HepG2 (cell line): Measurements from ENCODE around the gene CA10. TPM values are rescaled to one million over a fixed set of nuclear protein-coding genes. Genes with fewer than 3 reads are reported as not detected.

Experiments used
- ATAC-seq: fragments of 200-7000 bp; cut with Tn5 transposase; 3 replicates; pipeline ENCODE4 v1.9.1; 2020; ENCODE audit warnings: mild to moderate bottlenecking, moderate library complexity
- BruUV-seq: library from RNA; stranded (reverse); fragments of 400-500 nt; replicated peaks from 2 replicates; lab custom pipeline; 2021; lab: Mats Ljungman, UMichigan
- CTCF ChIA-PET: fragments of 300-600 bp; formaldehyde crosslinking; extraction: SDS; loops from one replicate; lab custom pipeline; 2021; ENCODE audit warnings: low total read pairs, inconsistent platforms, low intra/inter-chr PET ratio; lab: Yijun Ruan, JAX
- POLR2A ChIA-PET: fragments of 350-600 bp; sonication (Branson Sonifier 250); formaldehyde crosslinking; loops from one replicate; lab custom pipeline; 2020; ENCODE audit warnings: antibody characterized with exemption, inconsistent platforms; lab: Yijun Ruan, JAX
- DNase-seq: peaks from one replicate; pipeline ENCODE4 v3.0.0-alpha.2; 2015; ENCODE audit warnings: low spot score
- FAIRE-seq: peaks from 3 replicates; lab custom pipeline; 2011; peaks lifted over from hg19 to GRCh38; lab: Jason Lieb, UNC
- H2AFZ ChIP-seq: one replicate; pipeline ENCODE4 v1.6.1; 2011; ENCODE audit warnings: low read length, inconsistent platforms
- H3K27ac ChIP-seq: fragments of 300-600 bp; 3 replicates; pipeline ENCODE4 v1.8.0; 2011; ENCODE audit warnings: mixed run types, mild to moderate bottlenecking, mixed read lengths, low read length, inconsistent platforms; ENCODE audit not compliant: insufficient read depth; ENCODE audit errors: extremely low read length
- H3K27me3 ChIP-seq, 2 experiments: fragments of 200-600 bp in 1 of 2; 2 replicates in 1 of 2; 3 replicates in 1 of 2; pipeline versions ENCODE4 v1.6.0 to v1.8.0; 2011; ENCODE audit warnings: low read length in 2 of 2, mild to moderate bottlenecking in 2 of 2, moderate library complexity in 2 of 2, inconsistent platforms in 1 of 2; ENCODE audit not compliant: insufficient read depth in 2 of 2, control insufficient read depth in 1 of 2
- H3K36me3 ChIP-seq, 2 experiments: fragments of 200-600 bp in 1 of 2; replicated peaks in 1 of 2; 2 replicates in 1 of 2; 3 replicates in 1 of 2; pipeline versions ENCODE4 v1.5.1 to v1.8.0; 2011; ENCODE audit warnings: low read length in 2 of 2, inconsistent platforms in 1 of 2; ENCODE audit not compliant: insufficient read depth in 2 of 2, control insufficient read depth in 1 of 2
- H3K4me1 ChIP-seq: 2 replicates; pipeline ENCODE4 v1.5.1; 2012; ENCODE audit warnings: low read length, inconsistent platforms; ENCODE audit not compliant: insufficient read depth
- H3K4me2 ChIP-seq: 2 replicates; pipeline ENCODE4 v1.6.0; 2011; ENCODE audit warnings: low read depth, low read length, inconsistent platforms
- H3K4me3 ChIP-seq, 3 experiments: fragments of 200-600 bp in 1 of 3; sonication (generic), shearing (Covaris generic) in 1 of 3; replicated peaks in 1 of 3; 2 replicates each; pipeline ENCODE4 v1.5.1; 2011 to 2016; ENCODE audit warnings: low read length in 3 of 3, inconsistent platforms in 2 of 3, low read depth in 2 of 3, mild to moderate bottlenecking in 2 of 3, control low read depth in 1 of 3, mixed read lengths in 1 of 3; ENCODE audit not compliant: insufficient read depth in 1 of 3
- H3K79me2 ChIP-seq: one replicate; pipeline ENCODE4 v1.6.1; 2011; ENCODE audit warnings: low read length, inconsistent platforms; ENCODE audit not compliant: insufficient read depth
- H3K9ac ChIP-seq: 2 replicates; pipeline ENCODE4 v1.6.0; 2011; ENCODE audit warnings: mild to moderate bottlenecking, low read depth, low read length, inconsistent platforms; ENCODE audit not compliant: insufficient read depth
- H3K9me3 ChIP-seq: 2 replicates; pipeline ENCODE4 v1.5.1; 2012; ENCODE audit warnings: mild to moderate bottlenecking, low read length
- H4K20me1 ChIP-seq: 2 replicates; pipeline ENCODE4 v1.6.0; 2011; ENCODE audit warnings: inconsistent platforms, mild to moderate bottlenecking, low read length, moderate library complexity; ENCODE audit not compliant: insufficient read depth
- ATF7 ChIP-seq, 2 experiments: fragments of 450-650 bp in 1 of 2; sonication (generic) in 1 of 2; formaldehyde crosslinking in 1 of 2; IDR thresholded peaks; 2 replicates each; pipeline versions ENCODE4 v1.4.0 to v1.6.1; 2016 to 2020; ENCODE audit warnings: antibody characterized with exemption in 1 of 2, mild to moderate bottlenecking in 1 of 2, missing genetic modification reagents in 1 of 2
- ELF4 ChIP-seq: sonication (generic); formaldehyde crosslinking; IDR thresholded peaks from 2 replicates; pipeline ENCODE4 v1.5.0; 2020; ENCODE audit warnings: missing genetic modification reagents, mild to moderate bottlenecking, moderate library complexity, borderline replicate concordance
- GATAD2A ChIP-seq: IDR thresholded peaks from 2 replicates; pipeline ENCODE4 v1.6.1; 2016
- PCBP2 ChIP-seq: fragments of 200-400 bp; formaldehyde crosslinking; optimal IDR thresholded peaks from 2 replicates; pipeline ENCODE3; 2018; ENCODE audit warnings: low read length, low read depth; ENCODE audit not compliant: poor library complexity, severe bottlenecking
- RFXAP ChIP-seq: sonication (generic); formaldehyde crosslinking; IDR thresholded peaks from 2 replicates; pipeline ENCODE4 v1.4.0; 2020; ENCODE audit warnings: missing genetic modification reagents, borderline replicate concordance
- SIX4 ChIP-seq: sonication (generic); formaldehyde crosslinking; IDR thresholded peaks from 2 replicates; pipeline ENCODE4 v1.4.0; 2020; ENCODE audit warnings: missing genetic modification reagents
- SMAD1 ChIP-seq: sonication (generic); formaldehyde crosslinking; IDR thresholded peaks from 2 replicates; pipeline ENCODE4 v1.4.0; 2020; ENCODE audit warnings: missing genetic modification reagents, low read depth, mild to moderate bottlenecking, borderline replicate concordance
- TAF15 ChIP-seq: fragments of 200-400 bp; formaldehyde crosslinking; IDR thresholded peaks from one replicate; pipeline ENCODE4 v1.6.1; 2018; ENCODE audit warnings: mild to moderate bottlenecking, low read depth, low read length; ENCODE audit not compliant: poor library complexity, severe bottlenecking
- ZKSCAN1 ChIP-seq: fragments of 150-350 bp; IDR thresholded peaks from 2 replicates; pipeline ENCODE4 v1.6.1; 2014; ENCODE audit warnings: low read length
- ZMAT3 ChIP-seq: sonication (generic); formaldehyde crosslinking; conservative IDR thresholded peaks from 2 replicates; pipeline ENCODE4 v1.7.0; 2021; ENCODE audit warnings: missing genetic modification reagents
- ZNF296 ChIP-seq: sonication (generic); formaldehyde crosslinking; conservative IDR thresholded peaks from 2 replicates; pipeline ENCODE4 v1.5.0; 2020; ENCODE audit warnings: mild to moderate bottlenecking, missing genetic modification reagents
- ZNF564 ChIP-seq: sonication (generic); formaldehyde crosslinking; IDR thresholded peaks from 2 replicates; pipeline ENCODE4 v1.8.1; 2023; ENCODE audit warnings: mild to moderate bottlenecking, missing genetic modification reagents
- ZNF674 ChIP-seq: sonication (generic); formaldehyde crosslinking; IDR thresholded peaks from 2 replicates; pipeline ENCODE4 v1.5.0; 2020; ENCODE audit warnings: low read depth, mild to moderate bottlenecking, missing genetic modification reagents
- ZNF879 ChIP-seq: sonication (generic); formaldehyde crosslinking; IDR thresholded peaks from 2 replicates; pipeline ENCODE4 v1.8.1; 2023; ENCODE audit warnings: missing genetic modification reagents
- WGBS: methylation state at CpG from one replicate; pipeline ENCODE4 v1.1.6; 2017; ENCODE audit warnings: low lambda C conversion rate; 5-methylcytosine and 5-hydroxymethylcytosine counted together
- in situ Hi-C: cut with HindIII; loops from 2 replicates; pipeline ENCODE4 v1.10.0; 2017; ENCODE audit warnings: low pct_unique_long_range_greater_than_20kb; ENCODE audit not compliant: extremely low pct_ligation_motif_present
- intact Hi-C: fragments of 100-400 bp; cut with micrococcal nuclease; formaldehyde crosslinking; loops from one replicate; pipeline ENCODE4 v1.10.0; 2022; ENCODE audit not compliant: unreplicated experiment
- polyA plus RNA-seq, 8 experiments: library from polyadenylated mRNA; depleted of rRNA in 3 of 8; stranded (reverse) in 7 of 8; unstranded in 1 of 8; fragments of >200 nt; fragmentation: Illumina TruSeq in 4 of 8; extraction: Trizol in 4 of 8; gene quantifications; 2 replicates each; pipeline versions ENCODE4 v1.2.1 to v1.2.3, GENCODE V29; 2011 to 2016; ENCODE audit warnings: low read depth in 4 of 8, missing spikeins in 1 of 8, mixed read lengths in 1 of 8; ENCODE audit not compliant: insufficient read depth in 1 of 8
- total RNA-seq, 5 experiments: library from RNA; depleted of rRNA; stranded (reverse); fragments of >200 nt; fragmentation: Illumina TruSeq; extraction: Trizol; gene quantifications; 2 replicates each; pipeline ENCODE4 v1.2.3, GENCODE V29; 2016; ENCODE audit warnings: low read depth in 1 of 5
- TF ChIP-seq, protein P1 (sequence below): sonication (generic); formaldehyde crosslinking; IDR thresholded peaks from 2 replicates; pipeline ENCODE4 v1.9.0; 2022; ENCODE audit warnings: missing genetic modification reagents, mild to moderate bottlenecking, borderline replicate concordance
- TF ChIP-seq, protein P2 (sequence below): sonication (generic); formaldehyde crosslinking; IDR thresholded peaks from 2 replicates; pipeline ENCODE4 v1.5.1; 2020; ENCODE audit warnings: mild to moderate bottlenecking, missing genetic modification reagents, borderline replicate concordance
- TF ChIP-seq, protein P3 (sequence below): sonication (generic); formaldehyde crosslinking; IDR thresholded peaks from 2 replicates; pipeline ENCODE4 v1.4.0; 2020; ENCODE audit warnings: missing genetic modification reagents
- TF ChIP-seq, protein P4 (sequence below): sonication (generic); formaldehyde crosslinking; IDR thresholded peaks from 2 replicates; pipeline ENCODE4 v1.4.0; 2020; ENCODE audit warnings: mild to moderate bottlenecking, missing genetic modification reagents

CA10 gene
- total and polyA plus RNA-seq, 2 of the 13 experiments (the other 11 are each of a cell fraction or from before 2014, with no cell fraction given) = not detected

DNA sequence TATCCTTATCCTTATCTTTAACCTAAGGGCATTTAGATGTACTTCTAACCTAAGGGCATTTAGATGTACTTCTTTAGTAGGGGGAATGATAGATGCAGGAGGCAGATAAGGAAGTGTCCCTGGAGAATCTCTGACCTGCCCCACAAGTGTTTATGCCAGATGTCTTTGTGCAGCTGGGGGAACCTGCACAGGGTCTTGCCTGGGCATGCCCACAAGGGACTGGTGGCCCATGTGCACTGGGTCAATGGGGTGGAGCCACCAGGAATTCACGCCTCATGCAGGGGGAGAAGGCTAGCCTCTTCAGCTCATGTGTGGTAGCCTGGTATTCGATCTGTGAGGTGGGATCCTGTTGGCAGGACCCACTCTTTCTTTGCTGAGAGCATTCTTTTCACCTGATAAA lies 38.0 kb downstream of the CA10 start:
- ChIA-PET POLR2A (no interaction called here), CTCF (no interaction called here)
- Histone ChIP-seq H2AFZ (no peak overlapping the region), H3K36me3 (no peaks in the 10 kb centered on the region), H3K4me2 (no peak overlapping the region), H3K79me2 (no peaks in the 10 kb centered on the region), H3K9ac (no peak overlapping the region), H3K4me1 (no peaks in the 10 kb centered on the region), H3K27ac (no peak overlapping the region), H4K20me1 (no peaks in the 10 kb centered on the region), H3K4me3 (no peak overlapping the region), H3K27me3 (no peaks in the 10 kb centered on the region), H3K9me3 (peaks cover 48% of the 10 kb centered on the region)
- 36% methylated on average over 2 of the region's 2 CpGs for WGBS
- BruUV-seq = no TSS peak
- ATAC-seq (no peak), FAIRE-seq (no peak), DNase-seq (no peak)
- in situ Hi-C loops = loop anchor here (25.0 kb wide), 1 partner anchor 258 kb away; no protein-coding TSS in a partner anchor
- intact Hi-C loops = no loop called here
- no peak for TF ChIP-seq RFXAP
- TF ChIP-seq SMAD1 (CRISPR knock-in tag) = no peak
- TF ChIP-seq, protein P1, sequence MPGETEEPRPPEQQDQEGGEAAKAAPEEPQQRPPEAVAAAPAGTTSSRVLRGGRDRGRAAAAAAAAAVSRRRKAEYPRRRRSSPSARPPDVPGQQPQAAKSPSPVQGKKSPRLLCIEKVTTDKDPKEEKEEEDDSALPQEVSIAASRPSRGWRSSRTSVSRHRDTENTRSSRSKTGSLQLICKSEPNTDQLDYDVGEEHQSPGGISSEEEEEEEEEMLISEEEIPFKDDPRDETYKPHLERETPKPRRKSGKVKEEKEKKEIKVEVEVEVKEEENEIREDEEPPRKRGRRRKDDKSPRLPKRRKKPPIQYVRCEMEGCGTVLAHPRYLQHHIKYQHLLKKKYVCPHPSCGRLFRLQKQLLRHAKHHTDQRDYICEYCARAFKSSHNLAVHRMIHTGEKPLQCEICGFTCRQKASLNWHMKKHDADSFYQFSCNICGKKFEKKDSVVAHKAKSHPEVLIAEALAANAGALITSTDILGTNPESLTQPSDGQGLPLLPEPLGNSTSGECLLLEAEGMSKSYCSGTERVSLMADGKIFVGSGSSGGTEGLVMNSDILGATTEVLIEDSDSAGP (CRISPR knock-in tag) = no peak
- TF ChIP-seq ELF4 (CRISPR knock-in tag) = no peak
- TF ChIP-seq ZNF296 (CRISPR knock-in tag) = no peak
- TF ChIP-seq, protein P2, sequence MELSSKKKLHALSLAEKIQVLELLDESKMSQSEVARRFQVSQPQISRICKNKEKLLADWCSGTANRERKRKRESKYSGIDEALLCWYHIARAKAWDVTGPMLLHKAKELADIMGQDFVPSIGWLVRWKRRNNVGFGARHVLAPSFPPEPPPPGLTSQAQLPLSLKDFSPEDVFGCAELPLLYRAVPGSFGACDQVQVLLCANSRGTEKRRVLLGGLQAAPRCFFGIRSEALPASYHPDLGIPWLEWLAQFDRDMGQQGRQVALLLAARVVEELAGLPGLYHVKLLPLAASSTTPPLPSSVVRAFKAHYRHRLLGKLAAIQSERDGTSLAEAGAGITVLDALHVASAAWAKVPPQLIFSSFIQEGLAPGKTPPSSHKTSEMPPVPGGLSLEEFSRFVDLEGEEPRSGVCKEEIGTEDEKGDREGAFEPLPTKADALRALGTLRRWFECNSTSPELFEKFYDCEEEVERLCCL (CRISPR knock-in tag) = no peak
- TF ChIP-seq, protein P3, sequence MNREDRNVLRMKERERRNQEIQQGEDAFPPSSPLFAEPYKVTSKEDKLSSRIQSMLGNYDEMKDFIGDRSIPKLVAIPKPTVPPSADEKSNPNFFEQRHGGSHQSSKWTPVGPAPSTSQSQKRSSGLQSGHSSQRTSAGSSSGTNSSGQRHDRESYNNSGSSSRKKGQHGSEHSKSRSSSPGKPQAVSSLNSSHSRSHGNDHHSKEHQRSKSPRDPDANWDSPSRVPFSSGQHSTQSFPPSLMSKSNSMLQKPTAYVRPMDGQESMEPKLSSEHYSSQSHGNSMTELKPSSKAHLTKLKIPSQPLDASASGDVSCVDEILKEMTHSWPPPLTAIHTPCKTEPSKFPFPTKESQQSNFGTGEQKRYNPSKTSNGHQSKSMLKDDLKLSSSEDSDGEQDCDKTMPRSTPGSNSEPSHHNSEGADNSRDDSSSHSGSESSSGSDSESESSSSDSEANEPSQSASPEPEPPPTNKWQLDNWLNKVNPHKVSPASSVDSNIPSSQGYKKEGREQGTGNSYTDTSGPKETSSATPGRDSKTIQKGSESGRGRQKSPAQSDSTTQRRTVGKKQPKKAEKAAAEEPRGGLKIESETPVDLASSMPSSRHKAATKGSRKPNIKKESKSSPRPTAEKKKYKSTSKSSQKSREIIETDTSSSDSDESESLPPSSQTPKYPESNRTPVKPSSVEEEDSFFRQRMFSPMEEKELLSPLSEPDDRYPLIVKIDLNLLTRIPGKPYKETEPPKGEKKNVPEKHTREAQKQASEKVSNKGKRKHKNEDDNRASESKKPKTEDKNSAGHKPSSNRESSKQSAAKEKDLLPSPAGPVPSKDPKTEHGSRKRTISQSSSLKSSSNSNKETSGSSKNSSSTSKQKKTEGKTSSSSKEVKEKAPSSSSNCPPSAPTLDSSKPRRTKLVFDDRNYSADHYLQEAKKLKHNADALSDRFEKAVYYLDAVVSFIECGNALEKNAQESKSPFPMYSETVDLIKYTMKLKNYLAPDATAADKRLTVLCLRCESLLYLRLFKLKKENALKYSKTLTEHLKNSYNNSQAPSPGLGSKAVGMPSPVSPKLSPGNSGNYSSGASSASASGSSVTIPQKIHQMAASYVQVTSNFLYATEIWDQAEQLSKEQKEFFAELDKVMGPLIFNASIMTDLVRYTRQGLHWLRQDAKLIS (CRISPR knock-in tag) = no peak
- TF ChIP-seq GATAD2A (CRISPR knock-in tag) = no peak
- TF ChIP-seq ATF7 (IDR thresholded peaks at IDR 0.05) = no peak
- TF ChIP-seq ATF7 (CRISPR knock-in tag; IDR thresholded peaks at IDR 0.05) = no peak
- no peak for TF ChIP-seq ZNF879 (CRISPR knock-in tag)
- no peak for TF ChIP-seq SIX4
- TF ChIP-seq, protein P4, sequence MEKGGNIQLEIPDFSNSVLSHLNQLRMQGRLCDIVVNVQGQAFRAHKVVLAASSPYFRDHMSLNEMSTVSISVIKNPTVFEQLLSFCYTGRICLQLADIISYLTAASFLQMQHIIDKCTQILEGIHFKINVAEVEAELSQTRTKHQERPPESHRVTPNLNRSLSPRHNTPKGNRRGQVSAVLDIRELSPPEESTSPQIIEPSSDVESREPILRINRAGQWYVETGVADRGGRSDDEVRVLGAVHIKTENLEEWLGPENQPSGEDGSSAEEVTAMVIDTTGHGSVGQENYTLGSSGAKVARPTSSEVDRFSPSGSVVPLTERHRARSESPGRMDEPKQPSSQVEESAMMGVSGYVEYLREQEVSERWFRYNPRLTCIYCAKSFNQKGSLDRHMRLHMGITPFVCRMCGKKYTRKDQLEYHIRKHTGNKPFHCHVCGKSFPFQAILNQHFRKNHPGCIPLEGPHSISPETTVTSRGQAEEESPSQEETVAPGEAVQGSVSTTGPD (CRISPR knock-in tag) = no peak
- no peak for TF ChIP-seq TAF15
- no peak for TF ChIP-seq ZNF564 (CRISPR knock-in tag)
- no peak for TF ChIP-seq ZMAT3 (CRISPR knock-in tag)
- TF ChIP-seq ZKSCAN1 = no peak
- no peak for TF ChIP-seq PCBP2
- no peak for TF ChIP-seq ZNF674
